Right atrium auricular region (tissue), 2 donors: ENCODE data around the gene INSRR. TPM values are rescaled to one million over a fixed set of nuclear protein-coding genes. Genes with fewer than 3 reads are reported as not detected.

Experiments used
- DNase-seq: peaks from one replicate; pipeline ENCODE4 v3.0.0-alpha.2; 2019; ENCODE audit warnings: low spot score
- H3K27ac ChIP-seq, 2 donors: fragments of 200-600 bp; sonication (generic); 1 replicate in 1 of 2; 2 replicates in 1 of 2; pipeline ENCODE4 v1.5.1; 2016 to 2019
- H3K27me3 ChIP-seq, 2 donors: fragments of 200-600 bp; sonication (generic); one replicate each; pipeline versions ENCODE4 v1.5.1 to v1.6.0; 2017 to 2019
- H3K36me3 ChIP-seq: fragments of 200-600 bp; sonication (generic); one replicate; pipeline ENCODE4 v1.5.1; 2016
- H3K4me1 ChIP-seq, 2 donors: fragments of 200-600 bp; sonication (generic); one replicate each; pipeline versions ENCODE4 v1.5.1 to v1.6.0; 2017 to 2019
- H3K4me3 ChIP-seq, 2 donors: fragments of 200-600 bp; sonication (generic); 1 replicate in 1 of 2; 2 replicates in 1 of 2; pipeline ENCODE4 v1.5.1; 2017 to 2019; ENCODE audit warnings: mild to moderate bottlenecking in 1 of 2, moderate library complexity in 1 of 2
- H3K9me3 ChIP-seq, 2 donors: fragments of 200-600 bp; sonication (generic); one replicate each; pipeline ENCODE4 v1.5.1; 2019
- CTCF ChIP-seq, 2 donors: fragments of 200-600 bp; sonication (generic); IDR thresholded peaks; one replicate each; pipeline ENCODE4 v1.5.1; 2019; ENCODE audit warnings: antibody characterized with exemption in 2 of 2
- total RNA-seq, 2 donors: library from RNA; depleted of rRNA; stranded (reverse); fragments of >200 nt; gene quantifications; one replicate each; pipeline ENCODE4 v1.1.0, GENCODE V29; 2016

INSRR gene
- total RNA-seq, 2 donors from 2014 or later, result not detected

- Histone ChIP-seq H3K27ac (no peak overlapping the region), H3K36me3 (peaks cover 88% of the 10 kb centered on the region), H3K27me3 (no peaks in the 10 kb centered on the region), H3K4me3 (no peak overlapping the region), H3K4me1 (peaks cover 0 to 16% of the 10 kb centered on the region in 2 donors), H3K9me3 (no peaks in the 10 kb centered on the region)
- DNase-seq, result no peak
- peak; percentile 69 to 74 for TF ChIP-seq CTCF (IDR thresholded peaks at IDR 0.05)
These were observed 61.6 kb downstream of the INSRR start for GRCh38 chr1:156797212-156797871.

GRCh38 chr1:156796340-156797097 lies 62.4 kb downstream of the INSRR start:
- Histone ChIP-seq H3K4me3 (no peak overlapping the region), H3K36me3 (peaks cover 97% of the 10 kb centered on the region)

GRCh38 chr1:156795787-156796186 lies 63.1 kb downstream of the INSRR start:
- Histone ChIP-seq H3K27me3 (no peaks in the 10 kb centered on the region), H3K9me3 (no peaks in the 10 kb centered on the region), H3K4me3 (no peak overlapping the region), H3K27ac (no peak overlapping the region), H3K4me1 (peaks cover 0 to 1% of the 10 kb centered on the region in 2 donors), H3K36me3 (peaks cover 99% of the 10 kb centered on the region)
- no peak for TF ChIP-seq CTCF (IDR thresholded peaks at IDR 0.05)
- no peak for DNase-seq

More at GRCh38 chr1:156796340-156797097, 62.4 kb downstream of the INSRR start:
- Histone ChIP-seq H3K27ac (no peak overlapping the region), H3K27me3 (no peaks in the 10 kb centered on the region), H3K4me1 (peaks cover 0 to 8% of the 10 kb centered on the region in 2 donors), H3K9me3 (no peaks in the 10 kb centered on the region)
- TF ChIP-seq CTCF (IDR thresholded peaks at IDR 0.05), result no peak
- no peak for DNase-seq

GRCh38 chr1:156795374-156795733 lies 63.6 kb downstream of the INSRR start:
- no peak for DNase-seq
- Histone ChIP-seq H3K4me1 (no peaks in the 10 kb centered on the region), H3K27ac (no peak overlapping the region), H3K4me3 (no peak overlapping the region), H3K9me3 (no peaks in the 10 kb centered on the region), H3K36me3 (peaks cover 96% of the 10 kb centered on the region), H3K27me3 (no peaks in the 10 kb centered on the region)
- no peak for TF ChIP-seq CTCF (IDR thresholded peaks at IDR 0.05)

GRCh38 chr1:156794506-156795373 lies 64.2 kb downstream of the INSRR start:
- DNase-seq, result no peak
- Histone ChIP-seq H3K9me3 (no peaks in the 10 kb centered on the region), H3K27me3 (no peaks in the 10 kb centered on the region), H3K4me3 (no peak overlapping the region), H3K36me3 (peaks cover 90% of the 10 kb centered on the region), H3K4me1 (no peaks in the 10 kb centered on the region), H3K27ac (no peak overlapping the region)
- TF ChIP-seq CTCF (IDR thresholded peaks at IDR 0.05), result no peak

Other genes starting within 250 kb of the INSRR start
- 1 to 10 TPM; 1.2 to 1.8 TPM for gene HAPLN2, start 239.7 kb downstream of the INSRR start, total RNA-seq
- gene BCAN, start 217.0 kb downstream of the INSRR start, total RNA-seq, result not detected
- gene NES, start 181.7 kb downstream of the INSRR start, total RNA-seq, result 100 to 1,000 TPM; 134 to 173 TPM
- 1 to 10 TPM in 1 of 2 donors, under 1 TPM in 1; 0.67 to 2.5 TPM for gene CRABP2, start 153.5 kb downstream of the INSRR start, total RNA-seq
- gene METTL25B, start 130.6 kb downstream of the INSRR start, total RNA-seq, result 10 to 100 TPM in 1 of 2 donors, 1 to 10 TPM in 1; 7.4 to 15.6 TPM
- gene ISG20L2, start 130.4 kb downstream of the INSRR start, total RNA-seq, result 10 to 100 TPM; 13.6 to 18.0 TPM
- 10 to 100 TPM; 45.8 to 50.5 TPM for gene MRPL24, start 118.0 kb downstream of the INSRR start, total RNA-seq
- 100 to 1,000 TPM; 110 to 137 TPM for gene HDGF, start 107.4 kb downstream of the INSRR start, total RNA-seq
- 10 to 100 TPM; 29.8 to 34.3 TPM for gene PRCC, start 91.6 kb downstream of the INSRR start, total RNA-seq
- under 1 TPM; 0.30 to 0.98 TPM for gene SH2D2A, start 42.3 kb downstream of the INSRR start, total RNA-seq
- 1 to 10 TPM in 1 of 2 donors, under 1 TPM in 1; 0.43 to 1.7 TPM for gene NTRK1, start 1.7 kb upstream of the INSRR start, total RNA-seq
- 10 to 100 TPM in 1 of 2 donors, 1 to 10 TPM in 1; 7.9 to 12.5 TPM for gene PEAR1, start 34.6 kb upstream of the INSRR start, total RNA-seq
- not detected for gene LRRC71, start 61.5 kb upstream of the INSRR start, total RNA-seq
- 10 to 100 TPM; 26.6 to 33.5 TPM for gene ARHGEF11, start 186.6 kb upstream of the INSRR start, total RNA-seq
- gene ETV3L, start 240.7 kb upstream of the INSRR start, total RNA-seq, result not detected